Panc1 (cell line): ENCODE measurements around the gene TMEM235. TPM values are rescaled to one million over a fixed set of nuclear protein-coding genes. Genes with fewer than 3 reads are reported as not detected.

Source experiments
- ATAC-seq: fragments of 200-7000 bp; cut with Tn5 transposase; 2 replicates; pipeline ENCODE4 v1.9.1; 2020; ENCODE audit warnings: mild to moderate bottlenecking, moderate library complexity
- BruUV-seq: library from RNA; stranded (reverse); fragments of 400-500 nt; replicated peaks from 2 replicates; lab custom pipeline; 2021; lab: Mats Ljungman, UMichigan
- CTCF ChIA-PET: fragments of 300-600 bp; sonication (Branson Sonifier 250); formaldehyde crosslinking; loops from one replicate; lab custom pipeline; 2022; ENCODE audit warnings: antibody characterized with exemption; lab: Charles Lee
- POLR2A ChIA-PET: fragments of 300-600 bp; sonication (Branson Sonifier 250); formaldehyde crosslinking; loops from one replicate; lab custom pipeline; 2022; ENCODE audit warnings: antibody characterized with exemption; lab: Charles Lee
- DNase-seq: peaks from one replicate; pipeline ENCODE4 v3.0.0-alpha.2; 2010; ENCODE audit warnings: low read depth, low spot score
- H3K27ac ChIP-seq: 2 replicates; pipeline ENCODE4 v1.5.1; 2011; ENCODE audit warnings: mild to moderate bottlenecking, low read length, inconsistent platforms
- H3K27me3 ChIP-seq: fragments of 200-500 bp; sonication (Bioruptor generic); 2 replicates; pipeline ENCODE4 v1.6.0; 2014; ENCODE audit warnings: low read length, inconsistent platforms; ENCODE audit not compliant: control insufficient read depth, insufficient read depth
- H3K36me3 ChIP-seq: fragments of 200-500 bp; sonication (Bioruptor generic); 2 replicates; pipeline ENCODE4 v1.5.1; 2014; ENCODE audit warnings: inconsistent platforms, mild to moderate bottlenecking, low read length, moderate library complexity; ENCODE audit not compliant: control insufficient read depth, insufficient read depth
- H3K4me1 ChIP-seq: 2 replicates; pipeline ENCODE4 v1.5.1; 2011; ENCODE audit warnings: inconsistent platforms, mild to moderate bottlenecking, low read length, moderate library complexity; ENCODE audit not compliant: control insufficient read depth, insufficient read depth
- H3K4me3 ChIP-seq, 2 experiments: 2 replicates each; pipeline ENCODE4 v1.5.1; 2011 to 2012; ENCODE audit warnings: low read depth in 2 of 2, low read length in 2 of 2, mild to moderate bottlenecking in 2 of 2, inconsistent platforms in 1 of 2, moderate library complexity in 1 of 2
- H3K9me3 ChIP-seq: fragments of 200-500 bp; sonication (Bioruptor generic); 2 replicates; pipeline ENCODE4 v1.5.1; 2014; ENCODE audit warnings: low read depth, mild to moderate bottlenecking, inconsistent platforms, low read length, moderate library complexity; ENCODE audit not compliant: control insufficient read depth, insufficient read depth
- CTCF ChIP-seq: fragments of 450-650 bp; IDR thresholded peaks from 2 replicates; pipeline ENCODE4 v1.5.1; 2017; ENCODE audit warnings: mild to moderate bottlenecking
- POLR2AphosphoS5 ChIP-seq: IDR thresholded peaks from 2 replicates; pipeline ENCODE4 v1.6.1; 2012; ENCODE audit warnings: mild to moderate bottlenecking, low read depth, low read length, moderate library complexity
- REST ChIP-seq, 2 experiments: IDR thresholded peaks; 2 replicates each; pipeline ENCODE4 v1.6.1; 2011 to 2012; ENCODE audit warnings: low read depth in 2 of 2, control low read depth in 1 of 2, low read length in 1 of 2, mild to moderate bottlenecking in 1 of 2, moderate library complexity in 1 of 2; ENCODE audit not compliant: insufficient read depth in 1 of 2
- SIN3A ChIP-seq: IDR thresholded peaks from 2 replicates; pipeline ENCODE4 v1.6.1; 2012; ENCODE audit warnings: low read depth, mild to moderate bottlenecking, low read length, moderate library complexity, borderline replicate concordance; ENCODE audit not compliant: insufficient read depth
- TCF7L2 ChIP-seq: IDR thresholded peaks from 2 replicates; pipeline ENCODE4 v1.6.1; 2011; ENCODE audit warnings: mild to moderate bottlenecking, low read depth, low read length, inconsistent platforms
- in situ Hi-C: cut with HindIII; loops from 2 replicates; pipeline ENCODE4 v1.10.0; 2016; ENCODE audit warnings: low sequenced_read_pairs, low pct_unique_long_range_greater_than_20kb
- intact Hi-C: fragments of 100-400 bp; cut with micrococcal nuclease; formaldehyde crosslinking; loops from one replicate; pipeline ENCODE4 v1.10.0; 2022; ENCODE audit not compliant: unreplicated experiment
- total RNA-seq: library from RNA; stranded (reverse); gene quantifications from one replicate; pipeline ENCODE4 v1.2.1, GENCODE V29; 2021; ENCODE audit not compliant: unreplicated experiment

Gene TMEM235
- total RNA-seq, 1 experiment from 2014 or later, result not detected

- no peaks in the 10 kb centered on the region for H3K27me3 ChIP-seq
- no peak overlapping the region for H3K27ac ChIP-seq
- H3K4me1 ChIP-seq, result no peaks in the 10 kb centered on the region
- CTCF ChIA-PET, result no interaction called here
- TF ChIP-seq TCF7L2, result no peak
- TF ChIP-seq REST (IDR thresholded peaks at IDR 0.05; ENCODE audit: insufficient read depth in 1 of 2, low read depth in 2 of 2, low read length in 1 of 2), result no peak
- no peak for TF ChIP-seq SIN3A
- TF ChIP-seq POLR2AphosphoS5, result no peak
- TF ChIP-seq CTCF, result no peak
- POLR2A ChIA-PET, result interaction anchor here (0.7 kb wide), 1 partner anchor 33 kb away, joined by 3 read pairs; no protein-coding TSS in a partner anchor
- in situ Hi-C loops, result no loop called here
- ATAC-seq (0 out of 2 replicates have a peak, but pooled peaks have one; percentile 22), DNase-seq (no peak)
- H3K36me3 ChIP-seq, result no peaks in the 10 kb centered on the region
- BruUV-seq, result no TSS peak
- intact Hi-C loops, result no loop called here
- H3K9me3 ChIP-seq, result no peaks in the 10 kb centered on the region
- no peak overlapping the region for H3K4me3 ChIP-seq
These were observed 48.0 kb downstream of the TMEM235 start for GRCh38 chr17:78279360-78279990.

GRCh38 chr17:78281249-78281845 is 49.9 kb downstream of the TMEM235 start:
- no TSS peak for BruUV-seq
- ATAC-seq (no peak), DNase-seq (no peak)
- intact Hi-C loops (loop anchor here (5.0 kb wide), 1 partner anchor 81 kb away; the partner anchor contains the start of gene SOCS3), in situ Hi-C loops (no loop called here)
- H3K27me3 ChIP-seq, result no peaks in the 10 kb centered on the region
- H3K4me3 ChIP-seq, result no peak overlapping the region
- H3K36me3 ChIP-seq, result no peaks in the 10 kb centered on the region
- H3K9me3 ChIP-seq, result no peaks in the 10 kb centered on the region
- ChIA-PET CTCF (interaction anchor here (1.0 kb wide), 1 partner anchor 11 kb away, joined by 4 read pairs; no protein-coding TSS in a partner anchor), POLR2A (interaction anchor here (0.6 kb wide), 2 partner anchors 26 to 27 kb away, joined by 3 read pairs; no protein-coding TSS in a partner anchor)
- no peaks in the 10 kb centered on the region for H3K4me1 ChIP-seq
- no peak overlapping the region for H3K27ac ChIP-seq
- TF ChIP-seq CTCF, result no peak
- TF ChIP-seq REST (IDR thresholded peaks at IDR 0.05; ENCODE audit: insufficient read depth in 1 of 2, low read depth in 2 of 2, low read length in 1 of 2), result no peak
- TF ChIP-seq TCF7L2, result no peak
- TF ChIP-seq SIN3A, result no peak
- no peak for TF ChIP-seq POLR2AphosphoS5
